ENCODE data around the gene TNPO2.
"Not testable (repeated sequence)": the region's sequence is repeated elsewhere in the genome, so short reads cannot be mapped to it uniquely, and the experiment has no call there.

DNA sequence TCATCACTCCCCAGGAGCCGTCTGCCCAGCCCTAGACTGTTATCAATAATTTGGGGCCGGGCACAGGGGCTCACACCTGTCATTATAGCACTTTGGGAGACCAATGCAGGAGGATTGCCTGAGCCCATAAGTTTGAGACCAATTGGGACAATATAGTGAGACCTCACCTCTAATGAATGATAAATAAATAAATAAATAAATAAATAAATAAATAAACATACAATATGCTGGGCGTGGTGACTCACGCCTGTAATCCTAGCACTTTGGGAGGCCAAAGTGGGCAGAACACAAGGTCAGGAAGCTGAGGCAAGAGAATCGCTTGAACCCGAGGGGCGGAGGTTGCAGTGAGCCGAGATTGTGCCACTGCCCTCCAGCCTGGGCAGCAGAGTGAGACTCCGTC, 10.4 kb downstream of the TNPO2 start:
- TF ChIP-seq, protein P1, sequence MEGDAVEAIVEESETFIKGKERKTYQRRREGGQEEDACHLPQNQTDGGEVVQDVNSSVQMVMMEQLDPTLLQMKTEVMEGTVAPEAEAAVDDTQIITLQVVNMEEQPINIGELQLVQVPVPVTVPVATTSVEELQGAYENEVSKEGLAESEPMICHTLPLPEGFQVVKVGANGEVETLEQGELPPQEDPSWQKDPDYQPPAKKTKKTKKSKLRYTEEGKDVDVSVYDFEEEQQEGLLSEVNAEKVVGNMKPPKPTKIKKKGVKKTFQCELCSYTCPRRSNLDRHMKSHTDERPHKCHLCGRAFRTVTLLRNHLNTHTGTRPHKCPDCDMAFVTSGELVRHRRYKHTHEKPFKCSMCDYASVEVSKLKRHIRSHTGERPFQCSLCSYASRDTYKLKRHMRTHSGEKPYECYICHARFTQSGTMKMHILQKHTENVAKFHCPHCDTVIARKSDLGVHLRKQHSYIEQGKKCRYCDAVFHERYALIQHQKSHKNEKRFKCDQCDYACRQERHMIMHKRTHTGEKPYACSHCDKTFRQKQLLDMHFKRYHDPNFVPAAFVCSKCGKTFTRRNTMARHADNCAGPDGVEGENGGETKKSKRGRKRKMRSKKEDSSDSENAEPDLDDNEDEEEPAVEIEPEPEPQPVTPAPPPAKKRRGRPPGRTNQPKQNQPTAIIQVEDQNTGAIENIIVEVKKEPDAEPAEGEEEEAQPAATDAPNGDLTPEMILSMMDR (IDR thresholded peaks at IDR 0.05; ENCODE audit: insufficient read depth, low read depth, low read length): not testable (repeated sequence)
- not testable (repeated sequence) for TF ChIP-seq EZH2 (IDR thresholded peaks at IDR 0.05; ENCODE audit: insufficient read depth, low read length)

All from astrocyte (in vitro differentiated cells and primary cell).